ENCODE measurements around the gene PEF1.
"Not testable (repeated sequence)": the region's sequence is repeated elsewhere in the genome, so short reads cannot be mapped to it uniquely, and the experiment has no call there.

The PEF1 gene

DNA sequence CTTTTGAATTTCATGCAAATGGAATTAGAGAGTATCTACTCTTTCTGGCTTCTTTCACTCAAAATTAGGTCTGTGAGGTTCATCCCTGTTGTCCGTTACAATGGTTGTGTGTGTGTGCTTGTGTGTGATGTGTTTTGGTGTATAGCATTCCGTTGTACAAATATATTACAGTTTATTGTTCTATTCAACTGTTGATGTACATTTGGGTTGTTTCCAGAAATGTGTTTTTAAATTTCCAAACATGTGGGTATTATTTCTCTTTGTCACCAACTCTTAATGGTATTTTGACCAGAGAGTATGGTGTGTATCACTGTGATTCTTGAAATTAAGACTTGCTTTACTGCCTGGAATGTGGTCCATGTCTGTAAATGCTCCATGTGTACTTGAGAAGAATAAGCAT lies 44.0 kb downstream of the PEF1 start:
- no peak for DNase-seq

DNA sequence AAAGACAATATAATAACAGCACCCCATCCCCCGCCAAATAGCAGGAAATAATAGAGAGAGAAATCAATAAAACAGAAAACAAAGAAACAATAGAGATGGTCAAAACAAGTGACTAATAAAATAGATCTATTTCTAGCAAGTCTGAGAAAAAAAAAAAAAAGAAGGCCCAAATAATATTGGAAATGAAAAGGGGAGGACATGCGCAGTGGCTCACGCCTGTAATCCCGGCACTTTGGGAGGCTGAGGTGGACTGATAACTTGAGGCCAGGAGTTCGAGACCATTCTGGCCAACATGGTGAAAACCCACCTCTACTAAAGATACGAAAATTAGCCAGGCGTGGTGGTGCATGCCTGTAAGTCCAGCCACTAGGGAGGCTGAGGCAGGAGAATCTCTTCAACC lies 45.7 kb downstream of the PEF1 start:
- DNase-seq, result no peak

DNA sequence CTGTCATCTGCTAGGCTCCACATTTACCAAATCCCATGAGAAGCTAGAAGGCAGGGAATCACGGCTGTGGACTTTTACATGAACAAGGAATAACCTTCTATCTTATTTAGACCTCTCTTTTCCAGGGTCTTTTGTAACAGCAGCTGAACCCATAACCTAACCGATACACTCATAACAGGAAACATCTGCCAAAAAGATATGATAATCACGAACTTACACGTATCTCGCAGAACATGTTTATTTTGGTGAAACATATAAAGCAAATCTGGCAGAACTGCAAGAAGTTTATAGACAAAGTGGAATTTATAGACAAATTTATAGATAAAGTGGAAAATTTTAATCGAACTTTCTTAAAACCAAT lies 48.0 kb downstream of the PEF1 start:
- no peak for DNase-seq

DNA sequence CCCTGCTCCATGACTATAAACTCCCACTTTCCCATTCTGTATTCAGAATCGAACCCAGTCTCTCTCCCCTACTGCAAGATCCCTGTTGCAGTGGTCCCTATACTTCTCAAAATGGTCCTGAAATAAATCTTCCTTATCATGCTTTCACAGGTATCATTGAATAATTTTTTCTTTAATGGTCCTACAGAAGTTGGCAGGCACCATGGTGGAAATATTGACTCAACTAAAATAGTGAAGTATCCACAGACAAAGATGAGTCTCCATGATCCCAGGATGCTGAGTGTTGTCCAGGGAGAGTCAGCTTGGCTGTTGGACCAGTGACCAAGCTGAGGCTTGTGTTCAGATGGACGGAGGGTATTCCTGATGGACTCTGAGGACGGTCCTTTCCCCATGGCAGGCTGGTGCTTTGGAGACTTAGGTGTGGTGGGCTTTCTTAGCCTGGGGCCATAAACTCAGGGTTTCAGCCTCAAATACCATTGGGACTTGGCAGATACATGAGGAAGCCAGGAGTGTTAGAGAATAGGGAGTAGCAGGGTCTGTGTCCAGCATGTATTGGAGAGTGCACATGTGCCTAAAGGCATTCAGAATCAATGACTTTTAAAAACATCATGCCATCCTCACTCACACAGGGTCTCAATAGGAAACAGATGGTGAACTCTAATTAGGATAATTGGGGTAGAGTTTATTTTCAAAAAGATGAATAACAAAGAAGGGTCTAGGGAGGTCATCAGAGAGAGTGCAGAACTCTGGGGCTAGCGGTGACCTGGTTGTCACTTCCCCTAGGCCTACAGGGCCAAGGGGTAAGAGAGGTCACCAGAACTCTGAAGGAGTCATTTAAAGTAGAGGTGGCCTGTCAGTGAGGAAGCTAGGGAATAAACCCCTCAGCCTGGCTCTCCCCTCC lies 48.6 kb downstream of the PEF1 start:
- DNase-seq, result no peak

DNA sequence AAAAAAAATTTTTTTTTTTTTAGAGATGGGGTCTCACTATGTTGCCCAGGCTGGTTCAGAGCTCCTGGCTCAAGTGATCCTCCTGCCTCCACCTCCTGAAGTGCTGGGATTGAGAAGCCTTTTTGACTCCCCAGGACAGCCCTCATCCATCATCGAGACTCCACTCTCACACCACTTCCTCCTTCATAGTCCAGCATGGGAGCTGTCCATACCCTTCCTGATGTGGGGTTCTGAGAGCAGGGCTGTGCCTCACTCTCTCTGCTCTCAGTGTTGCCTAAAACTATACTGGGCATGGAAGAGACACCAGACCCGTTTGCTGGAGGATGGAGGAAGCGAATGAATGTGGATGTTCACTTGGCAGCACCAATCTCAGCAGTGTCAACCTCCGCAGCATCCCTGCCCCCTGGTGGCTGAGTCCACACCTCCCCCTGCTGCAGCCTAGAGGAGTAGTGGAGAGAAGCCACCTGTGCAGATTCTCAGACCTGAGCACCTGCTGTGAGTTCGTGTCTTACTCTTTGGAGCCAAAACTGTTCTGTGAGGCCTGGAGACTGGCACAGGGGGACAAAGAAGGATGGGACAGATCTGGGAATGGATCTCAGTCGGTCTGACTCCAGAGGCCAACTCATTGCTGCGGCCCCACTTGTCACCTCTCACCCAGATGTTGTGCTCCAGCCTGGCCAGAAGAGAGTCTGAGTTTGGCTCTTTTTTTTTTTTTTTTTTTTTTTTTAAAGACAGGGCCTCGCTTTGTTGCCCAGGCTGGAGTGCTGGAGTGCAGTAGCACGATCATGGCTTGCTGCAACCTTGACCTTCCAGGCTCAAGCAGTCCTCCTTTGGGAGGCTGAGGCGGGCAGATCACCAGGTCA lies 50.7 kb downstream of the PEF1 start:
- DNase-seq, result peak; percentile 73

DNA sequence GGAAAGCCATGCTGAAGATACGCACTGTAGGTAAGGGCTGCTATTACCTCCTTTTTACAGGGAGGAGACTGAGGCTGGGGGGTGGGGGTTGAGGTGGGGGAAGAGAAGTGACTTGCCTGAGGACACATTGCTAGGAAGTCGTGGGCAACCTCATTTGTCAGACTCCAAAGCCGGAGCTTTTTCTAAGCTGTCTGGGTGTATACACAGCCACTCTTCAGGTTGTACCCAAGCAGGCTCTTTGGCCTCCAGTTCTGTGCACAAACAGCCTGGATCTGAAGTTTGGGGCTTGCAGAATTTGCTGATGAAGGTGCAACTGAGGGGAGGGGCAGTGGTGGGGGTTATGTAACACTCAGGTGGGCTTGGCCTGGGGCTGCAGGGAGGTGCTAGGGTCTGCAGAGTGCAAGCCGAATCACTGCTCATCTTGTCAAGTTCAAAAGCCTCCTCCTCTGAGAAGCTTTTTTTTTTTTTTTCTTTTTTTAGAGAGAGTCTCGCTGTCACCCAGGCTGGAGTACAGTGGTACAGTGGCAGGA lies 51.5 kb downstream of the PEF1 start:
- no peak for DNase-seq

DNA sequence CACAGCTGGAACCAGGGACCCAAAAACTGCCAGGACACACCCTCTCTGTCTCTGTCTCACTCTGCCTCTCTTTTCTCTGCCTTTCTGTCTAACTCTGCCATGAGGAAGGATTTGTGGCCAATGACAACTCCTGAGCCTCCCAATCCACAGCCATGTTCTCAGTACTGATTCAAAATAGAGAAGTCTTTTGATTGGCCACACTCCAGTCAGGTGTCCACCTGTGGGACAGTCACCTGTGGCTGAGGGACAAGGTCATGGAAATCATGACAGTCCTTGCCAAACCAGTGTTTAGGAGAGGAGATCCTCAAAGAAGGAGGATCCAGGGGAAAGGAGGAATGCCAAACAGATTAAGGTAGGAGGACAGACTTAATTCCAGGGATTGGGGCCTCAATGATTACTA lies 52.5 kb downstream of the PEF1 start:
- DNase-seq, result no peak

DNA sequence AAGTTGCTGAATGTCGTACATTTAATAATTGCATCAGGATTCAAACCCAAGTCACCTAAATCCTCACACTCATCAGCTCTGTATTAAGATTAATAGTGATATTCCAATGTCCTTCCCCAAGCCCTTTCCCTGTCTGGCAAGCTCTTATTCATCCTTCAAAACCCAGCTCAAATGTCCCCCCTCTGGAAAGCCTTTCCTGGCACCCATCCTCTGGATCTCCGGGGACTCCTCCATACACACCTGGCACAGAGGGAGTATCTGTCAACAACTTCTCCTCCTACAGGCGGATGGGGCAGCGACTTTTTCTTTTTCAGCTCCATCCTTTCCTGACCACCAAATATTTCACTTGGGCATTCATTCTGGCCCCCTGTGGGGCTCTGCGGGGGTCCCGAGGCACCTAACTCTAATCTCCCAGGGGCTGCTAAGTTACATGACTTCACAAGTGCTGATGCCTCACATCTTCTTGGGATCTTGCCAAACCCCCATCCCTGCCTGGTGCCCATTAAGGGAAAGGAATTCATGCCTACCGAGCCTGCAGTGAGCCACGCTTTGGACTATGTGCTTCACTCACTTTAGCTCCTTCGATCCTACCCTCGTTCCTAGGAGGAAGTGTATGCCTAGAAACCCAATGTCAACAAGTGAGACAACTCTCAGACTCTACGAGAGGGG lies 53.1 kb downstream of the PEF1 start:
- DNase-seq, result no peak

GRCh38 chr1:31588751-31589515 lies 55.7 kb downstream of the PEF1 start:
- DNase-seq, result no peak

DNA sequence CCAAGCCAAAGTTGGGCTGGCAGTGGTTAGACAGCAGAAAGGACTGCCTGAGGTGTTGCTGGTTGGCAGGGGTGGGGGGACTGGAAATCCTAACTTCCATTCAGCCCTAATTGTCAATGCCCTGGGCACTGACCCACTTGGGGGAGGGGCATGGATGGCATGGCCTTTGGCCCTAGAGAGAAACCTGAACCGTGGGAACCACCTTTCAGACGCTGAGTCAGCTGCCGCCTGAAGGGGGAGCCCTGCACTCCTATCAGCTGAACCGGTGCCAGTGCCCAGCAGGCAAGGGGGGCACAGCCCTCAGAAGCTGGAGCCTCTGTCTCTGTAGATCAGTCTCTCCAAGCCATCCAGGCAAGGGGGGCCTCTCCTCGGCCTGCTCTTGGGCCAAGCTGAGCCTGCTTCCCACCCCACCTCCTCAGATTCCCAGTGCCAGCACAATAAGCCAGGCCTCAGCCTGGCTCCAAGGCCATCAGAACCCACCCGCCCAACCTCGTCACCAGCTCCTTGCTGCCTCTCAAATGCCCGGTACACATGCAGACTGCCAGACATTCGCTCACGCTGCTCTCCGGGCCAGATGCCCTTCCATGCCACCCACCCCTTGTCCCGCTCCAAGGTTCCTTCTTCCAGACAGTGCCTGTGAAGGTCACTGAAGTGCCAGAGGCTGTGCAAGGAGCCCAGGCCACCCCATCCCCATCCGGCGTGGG lies 56.8 kb downstream of the PEF1 start:
- peak; percentile 29 for DNase-seq

- not testable (repeated sequence) for DNase-seq
Measured at GRCh38 chr1:31587328-31587699, 57.4 kb downstream of the PEF1 start.

GRCh38 chr1:31586376-31587327 lies 58.0 kb downstream of the PEF1 start:
- DNase-seq, result no peak

DNA sequence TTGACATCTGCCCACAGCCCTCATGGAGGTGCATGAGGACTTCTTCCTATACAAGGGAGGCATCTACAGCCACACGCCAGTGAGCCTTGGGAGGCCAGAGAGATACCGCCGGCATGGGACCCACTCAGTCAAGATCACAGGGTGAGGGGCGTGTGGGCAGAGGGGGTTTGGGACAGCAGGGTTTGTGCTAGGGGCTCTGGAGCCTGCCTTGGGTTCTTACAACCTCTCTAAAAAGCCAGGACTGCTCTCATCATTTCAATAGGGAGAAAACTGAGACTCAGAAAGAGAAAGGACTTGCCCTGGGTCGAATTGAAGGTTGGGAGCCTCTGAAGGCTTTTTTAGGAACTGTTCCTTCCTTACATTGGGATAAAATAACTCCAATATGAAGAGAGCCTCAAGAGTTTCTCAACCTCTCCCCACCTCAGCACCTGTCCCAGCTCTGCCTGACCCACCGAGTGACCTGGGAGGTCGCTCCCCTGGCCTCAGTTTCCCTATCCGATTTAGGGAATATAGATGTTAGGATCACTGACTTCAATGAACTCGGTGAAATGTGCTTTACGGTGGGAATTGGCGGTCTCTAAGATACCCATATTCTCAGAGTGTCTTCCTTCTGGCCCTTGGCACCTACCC lies 58.8 kb downstream of the PEF1 start:
- DNase-seq, result no peak

- DNase-seq, result no peak
Measured at GRCh38 chr1:31584869-31585735, 59.6 kb downstream of the PEF1 start.

GRCh38 chr1:31583995-31584868 lies 60.4 kb downstream of the PEF1 start:
- peak; percentile 15 for DNase-seq

DNA sequence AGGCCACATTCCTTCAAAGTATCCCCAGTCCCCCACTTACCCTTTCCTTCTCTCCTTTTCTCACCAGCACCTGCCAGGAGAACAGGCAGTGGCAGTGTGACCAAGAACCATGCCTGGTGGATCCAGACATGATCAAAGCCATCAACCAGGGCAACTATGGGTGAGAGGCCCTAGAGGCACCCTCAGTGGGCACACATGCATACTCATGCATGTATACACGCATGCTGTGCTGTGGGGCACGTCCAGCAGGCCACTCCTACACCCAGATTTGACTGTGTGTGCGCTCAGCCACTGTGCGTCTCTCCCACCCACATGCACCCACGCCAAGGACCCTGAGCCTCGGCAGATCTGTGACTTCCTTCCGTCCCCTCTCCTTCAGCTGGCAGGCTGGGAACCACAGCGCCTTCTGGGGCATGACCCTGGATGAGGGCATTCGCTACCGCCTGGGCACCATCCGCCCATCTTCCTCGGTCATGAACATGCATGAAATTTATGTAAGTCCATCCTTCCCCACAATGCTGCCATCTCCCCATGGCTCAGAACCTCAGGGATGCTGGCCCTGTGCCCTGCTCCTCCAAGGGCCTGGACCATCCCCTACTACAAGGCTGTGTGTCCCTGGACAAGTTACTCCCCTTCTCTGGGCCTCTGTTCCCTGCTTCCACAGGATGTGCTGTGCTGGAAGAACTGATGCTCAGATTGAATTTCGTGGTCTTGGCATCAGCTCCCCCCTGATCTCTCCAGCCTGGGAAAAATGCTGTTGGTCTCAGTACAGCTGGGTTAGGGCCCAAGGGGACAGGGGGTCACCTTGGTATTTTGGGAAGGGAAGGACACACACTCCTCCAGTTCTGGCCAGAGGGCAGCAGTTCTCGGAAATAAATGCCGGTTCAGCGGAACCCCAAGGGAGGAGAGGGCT lies 61.3 kb downstream of the PEF1 start:
- DNase-seq, result no peak
